SK-N-SH (cell line): ENCODE measurements around the gene OBSCN. TPM values are rescaled to one million over a fixed set of nuclear protein-coding genes. Genes with fewer than 3 reads are reported as not detected.

Source experiments
- CTCF ChIA-PET: fragments of 300-600, 350-600 bp; formaldehyde crosslinking; extraction: SDS; loops from one replicate; lab custom pipeline; 2021; lab: Yijun Ruan, JAX
- POLR2A ChIA-PET: fragments of 350-600 bp; sonication (Branson Sonifier 250); formaldehyde crosslinking; extraction: SDS; loops from one replicate; lab custom pipeline; 2020; ENCODE audit warnings: antibody characterized with exemption, inconsistent platforms; lab: Yijun Ruan, JAX
- DNase-seq: peaks from one replicate; pipeline ENCODE4 v3.0.0; 2012
- H2AFZ ChIP-seq: fragments of 200-600 bp; sonication (generic); 2 replicates; pipeline ENCODE4 v1.8.1; 2016; ENCODE audit warnings: antibody characterized with exemption, mild to moderate bottlenecking, low read depth
- H3F3A ChIP-seq: fragments of 200-600 bp; sonication (generic); replicated peaks from 2 replicates; pipeline ENCODE3; 2016; ENCODE audit warnings: antibody characterized with exemption, mild to moderate bottlenecking; ENCODE audit not compliant: insufficient read depth
- H3K27ac ChIP-seq, 2 experiments: fragments of 200-500 bp in 1 of 2; fragments of 200-600 bp in 1 of 2; sonication (Bioruptor generic) in 1 of 2; sonication (generic), shearing (Covaris generic) in 1 of 2; 2 replicates each; pipeline versions ENCODE4 v1.5.1 to v1.6.1; 2014 to 2016; ENCODE audit warnings: low read depth in 2 of 2, inconsistent platforms in 1 of 2, low read length in 1 of 2, mild to moderate bottlenecking in 1 of 2, mixed read lengths in 1 of 2
- H3K27me3 ChIP-seq: fragments of 200-600 bp; sonication (generic), shearing (Covaris generic); 2 replicates; pipeline ENCODE4 v1.6.1; 2016; ENCODE audit warnings: mixed run types; ENCODE audit not compliant: insufficient read depth
- H3K36me3 ChIP-seq, 2 experiments: fragments of 200-500 bp in 1 of 2; fragments of 200-600 bp in 1 of 2; sonication (Bioruptor generic) in 1 of 2; sonication (generic) in 1 of 2; replicated peaks in 1 of 2; 2 replicates each; pipeline versions ENCODE3 to v1.5.1; 2014 to 2016; ENCODE audit warnings: low read length in 1 of 2, mild to moderate bottlenecking in 1 of 2; ENCODE audit not compliant: insufficient read depth in 2 of 2, control insufficient read depth in 1 of 2
- H3K4me1 ChIP-seq, 2 experiments: fragments of 200-500 bp in 1 of 2; fragments of 200-600 bp in 1 of 2; sonication (Bioruptor generic) in 1 of 2; sonication (generic), shearing (Covaris generic) in 1 of 2; 2 replicates each; pipeline versions ENCODE4 v1.5.1 to v1.6.1; 2014 to 2016; ENCODE audit warnings: low read depth in 1 of 2, low read length in 1 of 2, mixed run types in 1 of 2; ENCODE audit not compliant: insufficient read depth in 2 of 2, control insufficient read depth in 1 of 2
- H3K4me2 ChIP-seq: fragments of 200-600 bp; sonication (generic), shearing (Covaris generic); 2 replicates; pipeline ENCODE4 v1.6.1; 2017; ENCODE audit warnings: mixed run types
- H3K4me3 ChIP-seq, 2 experiments: fragments of 200-500 bp in 1 of 2; fragments of 200-600 bp in 1 of 2; sonication (Bioruptor generic) in 1 of 2; sonication (generic), shearing (Covaris generic) in 1 of 2; 2 replicates each; pipeline versions ENCODE4 v1.5.1 to v1.8.1; 2014 to 2016; ENCODE audit warnings: low read depth in 2 of 2, inconsistent platforms in 1 of 2, low read length in 1 of 2, mild to moderate bottlenecking in 1 of 2, mixed read lengths in 1 of 2, moderate library complexity in 1 of 2
- H3K79me2 ChIP-seq: fragments of 200-600 bp; sonication (generic); 2 replicates; pipeline ENCODE4 v1.8.1; 2017; ENCODE audit warnings: mild to moderate bottlenecking; ENCODE audit not compliant: insufficient read depth
- H3K9ac ChIP-seq: fragments of 200-600 bp; sonication (generic); 2 replicates; pipeline ENCODE4 v1.6.1; 2017; ENCODE audit warnings: mixed run types
- H3K9me2 ChIP-seq: fragments of 200-600 bp; sonication (generic); 2 replicates; pipeline ENCODE4 v1.6.1; 2017; ENCODE audit warnings: mixed run types
- H3K9me3 ChIP-seq: fragments of 200-600 bp; sonication (generic); 2 replicates; pipeline ENCODE4 v1.6.1; 2017; ENCODE audit warnings: mixed run types, mild to moderate bottlenecking, moderate library complexity
- H4K20me1 ChIP-seq: fragments of 200-600 bp; sonication (generic); 2 replicates; pipeline ENCODE4 v1.6.1; 2017; ENCODE audit warnings: mild to moderate bottlenecking, mixed run types; ENCODE audit not compliant: insufficient read depth
- CHD2 ChIP-seq: fragments of 150-350 bp; IDR thresholded peaks from 2 replicates; pipeline ENCODE4 v1.6.1; 2018; ENCODE audit warnings: low read length; ENCODE audit not compliant: partially characterized antibody
- EP300 ChIP-seq, 2 experiments: IDR thresholded peaks; 2 replicates each; pipeline versions ENCODE4 v1.4.0 to v1.6.1; 2012; ENCODE audit warnings: borderline replicate concordance in 1 of 2, low read depth in 1 of 2, low read length in 1 of 2
- EZH2phosphoT487 ChIP-seq: fragments of 200-600 bp; sonication (generic); IDR thresholded peaks from 2 replicates; pipeline ENCODE4 v1.6.1; 2017; ENCODE audit warnings: low read depth, mixed run types, mild to moderate bottlenecking, antibody characterized with exemption, moderate library complexity, borderline replicate concordance
- FOSL2 ChIP-seq: IDR thresholded peaks from 2 replicates; pipeline ENCODE4 v1.4.0; 2012; ENCODE audit warnings: low read depth, mild to moderate bottlenecking, moderate library complexity, borderline replicate concordance
- FOXM1 ChIP-seq: IDR thresholded peaks from 2 replicates; pipeline ENCODE4 v1.4.0; 2012; ENCODE audit warnings: low read depth, mild to moderate bottlenecking
- GABPA ChIP-seq: IDR thresholded peaks from 2 replicates; pipeline ENCODE4 v1.4.0; 2012; ENCODE audit warnings: low read depth, mild to moderate bottlenecking
- GATA2 ChIP-seq: sonication (generic); formaldehyde crosslinking; IDR thresholded peaks from 2 replicates; pipeline ENCODE4 v1.5.0; 2020; ENCODE audit warnings: mild to moderate bottlenecking, missing genetic modification reagents
- JUND ChIP-seq: IDR thresholded peaks from 2 replicates; pipeline ENCODE4 v1.4.0; 2012
- MEF2A ChIP-seq: IDR thresholded peaks from 2 replicates; pipeline ENCODE4 v1.4.0; 2012; ENCODE audit warnings: low read depth, borderline replicate concordance
- NFIC ChIP-seq: IDR thresholded peaks from 2 replicates; pipeline ENCODE4 v1.4.0; 2012; ENCODE audit warnings: borderline replicate concordance
- RCOR1 ChIP-seq: fragments of 150-350 bp; IDR thresholded peaks from 2 replicates; pipeline ENCODE4 v1.6.1; 2017; ENCODE audit warnings: antibody characterized with exemption, low read length
- RFX5 ChIP-seq: IDR thresholded peaks from 2 replicates; pipeline ENCODE4 v1.6.1; 2012; ENCODE audit warnings: mild to moderate bottlenecking, improper control_type of control experiment, low read length
- SIN3A ChIP-seq: IDR thresholded peaks from 2 replicates; pipeline ENCODE4 v1.6.1; 2012; ENCODE audit warnings: low read depth, mild to moderate bottlenecking, low read length, moderate library complexity, borderline replicate concordance
- SMC3 ChIP-seq: IDR thresholded peaks from 2 replicates; pipeline ENCODE4 v1.6.1; 2012; ENCODE audit warnings: low read depth, low read length, improper control_type of control experiment
- TEAD4 ChIP-seq: IDR thresholded peaks from 2 replicates; pipeline ENCODE4 v1.4.0; 2012; ENCODE audit warnings: mild to moderate bottlenecking, borderline replicate concordance; ENCODE audit not compliant: insufficient read depth
- YY1 ChIP-seq: IDR thresholded peaks from 2 replicates; pipeline ENCODE4 v1.4.0; 2012; ENCODE audit warnings: low read depth, mild to moderate bottlenecking
- WGBS: methylation state at CpG from one replicate; pipeline ENCODE4 v1.1.6; 2017; ENCODE audit warnings: low lambda C conversion rate; 5-methylcytosine and 5-hydroxymethylcytosine counted together
- polyA plus RNA-seq, 3 experiments: library from polyadenylated mRNA; depleted of rRNA; stranded (reverse); fragments of >200 nt; gene quantifications; 2 replicates each; pipeline ENCODE4 v1.2.3, GENCODE V29; 2012
- TF ChIP-seq, protein P1 (sequence below): IDR thresholded peaks from 2 replicates; pipeline ENCODE4 v1.6.1; 2012; ENCODE audit warnings: mild to moderate bottlenecking, low read depth, low read length, moderate library complexity
- TF ChIP-seq, protein P2 (sequence below): IDR thresholded peaks from 2 replicates; pipeline ENCODE4 v1.4.0; 2012; ENCODE audit warnings: low read depth, borderline replicate concordance
- TF ChIP-seq, protein P3 (sequence below): IDR thresholded peaks from 2 replicates; pipeline ENCODE4 v1.4.0; 2012; ENCODE audit warnings: low read depth, borderline replicate concordance
- TF ChIP-seq, protein P4 (sequence below): fragments of 200-600 bp; sonication (generic); IDR thresholded peaks from 2 replicates; pipeline ENCODE4 v1.6.1; 2017; ENCODE audit warnings: antibody characterized with exemption, mild to moderate bottlenecking, moderate library complexity

OBSCN gene
- polyA plus RNA-seq, 1 of the 3 experiments (the other 2 are of a cell fraction) = 4.0 TPM

DNA sequence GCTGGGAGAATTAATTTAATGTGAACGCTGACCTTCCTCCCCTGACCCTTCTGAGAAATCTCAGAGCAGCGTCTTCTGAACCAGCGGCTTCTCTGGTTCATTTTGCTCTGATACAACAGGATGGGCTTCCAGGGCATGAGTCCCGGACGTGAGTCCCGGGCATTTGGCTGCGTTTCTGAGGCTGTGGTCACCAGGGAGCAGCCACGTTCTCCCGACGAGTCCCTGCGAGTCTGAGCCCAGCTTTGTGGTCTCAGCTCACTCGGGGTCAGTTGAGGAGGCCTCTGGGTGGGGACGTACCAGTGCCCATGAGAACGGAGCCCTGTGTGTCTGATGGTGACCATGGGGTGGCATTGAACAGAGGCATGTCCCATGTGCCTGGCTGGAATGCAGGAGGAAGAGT, 17.7 kb upstream of the OBSCN start:
- Histone ChIP-seq H3F3A (no peaks in the 10 kb centered on the region), H3K27ac (no peak overlapping the region), H2AFZ (no peak overlapping the region), H3K9me3 (peaks cover 5% of the 10 kb centered on the region; the same call in 1 of the 2 replicates), H3K36me3 (no peaks in the 10 kb centered on the region), H3K4me2 (no peak overlapping the region), H3K27me3 (no peaks in the 10 kb centered on the region), H3K4me1 (peaks cover 0 to 3% of the 10 kb centered on the region in 2 experiments; a peak in 1 of 4 replicates), H3K4me3 (no peak overlapping the region), H3K79me2 (no peaks in the 10 kb centered on the region), H3K9ac (no peak overlapping the region)
- CTCF ChIA-PET = no interaction called here
- POLR2A ChIA-PET = no interaction called here
- no peak for TF ChIP-seq EP300 (IDR thresholded peaks at IDR 0.05; ENCODE audit: borderline replicate concordance in 1 of 2, low read depth in 1 of 2, low read length in 1 of 2)
- TF ChIP-seq, all 33 proteins: peak for 0
- 52% methylated on average over 4 of the region's 14 CpGs for WGBS
- no peak for DNase-seq
- Histone ChIP-seq H4K20me1 (no peaks in the 10 kb centered on the region), H3K9me2 (no peaks in the 10 kb centered on the region)

DNA sequence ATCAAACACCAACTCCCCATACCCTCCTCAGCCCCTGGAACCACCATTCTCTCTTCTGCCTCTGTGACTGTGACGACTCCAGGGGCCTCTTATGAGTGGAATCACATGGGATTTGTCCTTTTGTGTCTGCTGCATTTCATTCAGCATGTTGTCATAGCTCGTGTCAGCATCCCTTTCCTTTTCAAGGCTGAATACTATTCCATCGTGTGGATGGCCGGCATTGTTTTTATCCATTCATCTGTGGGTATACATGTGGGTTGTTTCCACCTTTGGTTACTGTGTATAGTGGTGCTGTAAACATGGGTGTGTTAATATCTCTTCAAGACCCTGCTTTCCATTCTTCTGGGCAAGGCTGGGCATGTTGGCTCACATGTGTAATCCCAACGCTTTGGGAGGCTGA, 17.1 kb upstream of the OBSCN start:
- POLR2A ChIA-PET = no interaction called here
- TF ChIP-seq FOXM1 = no peak
- TF ChIP-seq GATA2 (CRISPR knock-in tag) = no peak
- no peak for TF ChIP-seq EZH2phosphoT487
- TF ChIP-seq, protein P1, sequence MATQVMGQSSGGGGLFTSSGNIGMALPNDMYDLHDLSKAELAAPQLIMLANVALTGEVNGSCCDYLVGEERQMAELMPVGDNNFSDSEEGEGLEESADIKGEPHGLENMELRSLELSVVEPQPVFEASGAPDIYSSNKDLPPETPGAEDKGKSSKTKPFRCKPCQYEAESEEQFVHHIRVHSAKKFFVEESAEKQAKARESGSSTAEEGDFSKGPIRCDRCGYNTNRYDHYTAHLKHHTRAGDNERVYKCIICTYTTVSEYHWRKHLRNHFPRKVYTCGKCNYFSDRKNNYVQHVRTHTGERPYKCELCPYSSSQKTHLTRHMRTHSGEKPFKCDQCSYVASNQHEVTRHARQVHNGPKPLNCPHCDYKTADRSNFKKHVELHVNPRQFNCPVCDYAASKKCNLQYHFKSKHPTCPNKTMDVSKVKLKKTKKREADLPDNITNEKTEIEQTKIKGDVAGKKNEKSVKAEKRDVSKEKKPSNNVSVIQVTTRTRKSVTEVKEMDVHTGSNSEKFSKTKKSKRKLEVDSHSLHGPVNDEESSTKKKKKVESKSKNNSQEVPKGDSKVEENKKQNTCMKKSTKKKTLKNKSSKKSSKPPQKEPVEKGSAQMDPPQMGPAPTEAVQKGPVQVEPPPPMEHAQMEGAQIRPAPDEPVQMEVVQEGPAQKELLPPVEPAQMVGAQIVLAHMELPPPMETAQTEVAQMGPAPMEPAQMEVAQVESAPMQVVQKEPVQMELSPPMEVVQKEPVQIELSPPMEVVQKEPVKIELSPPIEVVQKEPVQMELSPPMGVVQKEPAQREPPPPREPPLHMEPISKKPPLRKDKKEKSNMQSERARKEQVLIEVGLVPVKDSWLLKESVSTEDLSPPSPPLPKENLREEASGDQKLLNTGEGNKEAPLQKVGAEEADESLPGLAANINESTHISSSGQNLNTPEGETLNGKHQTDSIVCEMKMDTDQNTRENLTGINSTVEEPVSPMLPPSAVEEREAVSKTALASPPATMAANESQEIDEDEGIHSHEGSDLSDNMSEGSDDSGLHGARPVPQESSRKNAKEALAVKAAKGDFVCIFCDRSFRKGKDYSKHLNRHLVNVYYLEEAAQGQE = no peak
- no peak for TF ChIP-seq CHD2
- TF ChIP-seq NFIC = no peak
- TF ChIP-seq, protein P2, sequence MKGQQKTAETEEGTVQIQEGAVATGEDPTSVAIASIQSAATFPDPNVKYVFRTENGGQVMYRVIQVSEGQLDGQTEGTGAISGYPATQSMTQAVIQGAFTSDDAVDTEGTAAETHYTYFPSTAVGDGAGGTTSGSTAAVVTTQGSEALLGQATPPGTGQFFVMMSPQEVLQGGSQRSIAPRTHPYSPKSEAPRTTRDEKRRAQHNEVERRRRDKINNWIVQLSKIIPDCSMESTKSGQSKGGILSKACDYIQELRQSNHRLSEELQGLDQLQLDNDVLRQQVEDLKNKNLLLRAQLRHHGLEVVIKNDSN = no peak
- no peak for TF ChIP-seq JUND
- no peak for TF ChIP-seq FOSL2
- TF ChIP-seq, protein P3, sequence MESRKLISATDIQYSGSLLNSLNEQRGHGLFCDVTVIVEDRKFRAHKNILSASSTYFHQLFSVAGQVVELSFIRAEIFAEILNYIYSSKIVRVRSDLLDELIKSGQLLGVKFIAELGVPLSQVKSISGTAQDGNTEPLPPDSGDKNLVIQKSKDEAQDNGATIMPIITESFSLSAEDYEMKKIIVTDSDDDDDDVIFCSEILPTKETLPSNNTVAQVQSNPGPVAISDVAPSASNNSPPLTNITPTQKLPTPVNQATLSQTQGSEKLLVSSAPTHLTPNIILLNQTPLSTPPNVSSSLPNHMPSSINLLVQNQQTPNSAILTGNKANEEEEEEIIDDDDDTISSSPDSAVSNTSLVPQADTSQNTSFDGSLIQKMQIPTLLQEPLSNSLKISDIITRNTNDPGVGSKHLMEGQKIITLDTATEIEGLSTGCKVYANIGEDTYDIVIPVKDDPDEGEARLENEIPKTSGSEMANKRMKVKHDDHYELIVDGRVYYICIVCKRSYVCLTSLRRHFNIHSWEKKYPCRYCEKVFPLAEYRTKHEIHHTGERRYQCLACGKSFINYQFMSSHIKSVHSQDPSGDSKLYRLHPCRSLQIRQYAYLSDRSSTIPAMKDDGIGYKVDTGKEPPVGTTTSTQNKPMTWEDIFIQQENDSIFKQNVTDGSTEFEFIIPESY = no peak
- no peak for TF ChIP-seq SIN3A
- no peak for TF ChIP-seq RFX5
- TF ChIP-seq TEAD4 = no peak
- no peak for TF ChIP-seq SMC3
- no peak for TF ChIP-seq GABPA
- TF ChIP-seq MEF2A = no peak
- TF ChIP-seq YY1 = no peak
- TF ChIP-seq, protein P4, sequence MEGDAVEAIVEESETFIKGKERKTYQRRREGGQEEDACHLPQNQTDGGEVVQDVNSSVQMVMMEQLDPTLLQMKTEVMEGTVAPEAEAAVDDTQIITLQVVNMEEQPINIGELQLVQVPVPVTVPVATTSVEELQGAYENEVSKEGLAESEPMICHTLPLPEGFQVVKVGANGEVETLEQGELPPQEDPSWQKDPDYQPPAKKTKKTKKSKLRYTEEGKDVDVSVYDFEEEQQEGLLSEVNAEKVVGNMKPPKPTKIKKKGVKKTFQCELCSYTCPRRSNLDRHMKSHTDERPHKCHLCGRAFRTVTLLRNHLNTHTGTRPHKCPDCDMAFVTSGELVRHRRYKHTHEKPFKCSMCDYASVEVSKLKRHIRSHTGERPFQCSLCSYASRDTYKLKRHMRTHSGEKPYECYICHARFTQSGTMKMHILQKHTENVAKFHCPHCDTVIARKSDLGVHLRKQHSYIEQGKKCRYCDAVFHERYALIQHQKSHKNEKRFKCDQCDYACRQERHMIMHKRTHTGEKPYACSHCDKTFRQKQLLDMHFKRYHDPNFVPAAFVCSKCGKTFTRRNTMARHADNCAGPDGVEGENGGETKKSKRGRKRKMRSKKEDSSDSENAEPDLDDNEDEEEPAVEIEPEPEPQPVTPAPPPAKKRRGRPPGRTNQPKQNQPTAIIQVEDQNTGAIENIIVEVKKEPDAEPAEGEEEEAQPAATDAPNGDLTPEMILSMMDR = no peak
- TF ChIP-seq RCOR1 = no peak
- 72% methylated on average over 5 of the region's 5 CpGs for WGBS

More for the DNA sequence above, 17.1 kb upstream of the OBSCN start:
- Histone ChIP-seq H2AFZ (no peak overlapping the region), H3K9ac (no peak overlapping the region), H3K4me2 (no peak overlapping the region), H4K20me1 (no peaks in the 10 kb centered on the region), H3K36me3 (no peaks in the 10 kb centered on the region), H3K27ac (no peak overlapping the region), H3K9me3 (peaks cover 5% of the 10 kb centered on the region; the same call in 1 of the 2 replicates), H3K9me2 (no peaks in the 10 kb centered on the region), H3K4me3 (no peak overlapping the region), H3F3A (no peaks in the 10 kb centered on the region), H3K79me2 (no peaks in the 10 kb centered on the region), H3K27me3 (no peaks in the 10 kb centered on the region), H3K4me1 (no peaks in the 10 kb centered on the region)
- DNase-seq = no peak
- CTCF ChIA-PET = interaction anchor here (0.6 kb wide), 1 partner anchor 16 kb away, joined by 3 read pairs; no protein-coding TSS in a partner anchor
